ENCODE measurements around the gene WDR45. TPM values are rescaled to one million over a fixed set of nuclear protein-coding genes. Genes with fewer than 3 reads are reported as not detected.

WDR45 gene
- total RNA-seq, 1 experiment from 2014 or later = 31.5 TPM

- H2AK5ac ChIP-seq (ENCODE audit: insufficient read length, low read length) = no peak overlapping the region
- no peak overlapping the region for H3K23ac ChIP-seq (ENCODE audit: insufficient read length, low read depth, low read length)
- no peaks in the 10 kb centered on the region for H3K27me3 ChIP-seq (ENCODE audit: insufficient read depth, low read length)
- Mint-ChIP-seq H3K4me1 (peaks cover 5 to 12% of the 10 kb centered on the region in 2 experiments; a peak in 3 of 4 replicates), H3K36me3 (ENCODE audit: insufficient read depth in 1 of 3, low read depth in 3 of 3) (peaks cover 11 to 40% (median 24%) of the 10 kb centered on the region in 3 experiments), H3K27me3 (ENCODE audit: low read depth) (peaks cover 2% of the 10 kb centered on the region), H3K4me3 (peak overlapping the region; percentile 83 to 88), H3K9me3 (peaks cover 74 to 79% of the 10 kb centered on the region in 2 experiments), H3K27ac (no peak overlapping the region)
- no peak overlapping the region for H2BK5ac ChIP-seq (ENCODE audit: insufficient read length, low read length)
- no peak overlapping the region for H3K56ac ChIP-seq (ENCODE audit: insufficient read length, low read depth, low read length)
- H3K23me2 ChIP-seq (ENCODE audit: insufficient read length, low read depth, low read length, poor library complexity, severe bottlenecking) = peaks cover 6% of the 10 kb centered on the region
- H3K9me3 ChIP-seq (ENCODE audit: control insufficient read depth, low read depth, low read length) = no peaks in the 10 kb centered on the region
- no peak overlapping the region for H4K5ac ChIP-seq (ENCODE audit: insufficient read length, low read depth, low read length)
- H3K9ac ChIP-seq (ENCODE audit: extremely low read depth, insufficient read length, low read length) = no peak overlapping the region
- no peaks in the 10 kb centered on the region for H4K20me1 ChIP-seq (ENCODE audit: control insufficient read depth, insufficient read depth, insufficient read length)
- TF ChIP-seq, protein P1, sequence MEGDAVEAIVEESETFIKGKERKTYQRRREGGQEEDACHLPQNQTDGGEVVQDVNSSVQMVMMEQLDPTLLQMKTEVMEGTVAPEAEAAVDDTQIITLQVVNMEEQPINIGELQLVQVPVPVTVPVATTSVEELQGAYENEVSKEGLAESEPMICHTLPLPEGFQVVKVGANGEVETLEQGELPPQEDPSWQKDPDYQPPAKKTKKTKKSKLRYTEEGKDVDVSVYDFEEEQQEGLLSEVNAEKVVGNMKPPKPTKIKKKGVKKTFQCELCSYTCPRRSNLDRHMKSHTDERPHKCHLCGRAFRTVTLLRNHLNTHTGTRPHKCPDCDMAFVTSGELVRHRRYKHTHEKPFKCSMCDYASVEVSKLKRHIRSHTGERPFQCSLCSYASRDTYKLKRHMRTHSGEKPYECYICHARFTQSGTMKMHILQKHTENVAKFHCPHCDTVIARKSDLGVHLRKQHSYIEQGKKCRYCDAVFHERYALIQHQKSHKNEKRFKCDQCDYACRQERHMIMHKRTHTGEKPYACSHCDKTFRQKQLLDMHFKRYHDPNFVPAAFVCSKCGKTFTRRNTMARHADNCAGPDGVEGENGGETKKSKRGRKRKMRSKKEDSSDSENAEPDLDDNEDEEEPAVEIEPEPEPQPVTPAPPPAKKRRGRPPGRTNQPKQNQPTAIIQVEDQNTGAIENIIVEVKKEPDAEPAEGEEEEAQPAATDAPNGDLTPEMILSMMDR (conservative IDR thresholded peaks at IDR 0.05) = no peak
- no peak overlapping the region for H3K18ac ChIP-seq (ENCODE audit: insufficient read length, low read depth, low read length)
- no peak overlapping the region; the same call in 1 of the 2 replicates for H3K14ac ChIP-seq (ENCODE audit: insufficient read depth, low read length)
- no peak overlapping the region for H2BK120ac ChIP-seq (ENCODE audit: low read depth, low read length, poor library complexity, severe bottlenecking)
- no peak overlapping the region for H3T11ph ChIP-seq (ENCODE audit: low read length)
- H3K4ac ChIP-seq (ENCODE audit: low read depth, low read length) = no peak overlapping the region
- no peak for DNase-seq
- H2BK12ac ChIP-seq (ENCODE audit: insufficient read length, low read depth, low read length) = no peak overlapping the region
- no peak overlapping the region for H3K27ac ChIP-seq (ENCODE audit: insufficient read length, low read depth, low read length)
- H4K8ac ChIP-seq (replicated peaks; ENCODE audit: insufficient read length, low read depth, low read length) = no peak overlapping the region
- H4K91ac ChIP-seq (ENCODE audit: insufficient read length, low read depth, low read length) = no peak overlapping the region
- WGBS (ENCODE audit: extremely low coverage, insufficient read length, low lambda C conversion rate) = no CpG with 5 or more reads among the region's 10 CpGs
- no peak overlapping the region for H2BK15ac ChIP-seq (ENCODE audit: low read depth, low read length)
- no peaks in the 10 kb centered on the region for H3K4me1 ChIP-seq (ENCODE audit: insufficient read depth, low read length)
- H3K4me2 ChIP-seq (ENCODE audit: insufficient read depth, insufficient read length, low read length) = peak overlapping the region; percentile 70
- H3K79me2 ChIP-seq (ENCODE audit: insufficient read depth, low read length) = 0 out of 2 replicates have a peak, but pooled peaks cover 1% of the 10 kb centered on the region
- H2BK20ac ChIP-seq (ENCODE audit: low read depth, low read length, poor library complexity, severe bottlenecking) = no peak overlapping the region
- no peaks in the 10 kb centered on the region for H3K79me1 ChIP-seq (ENCODE audit: insufficient read depth, low read depth, low read length, poor library complexity, severe bottlenecking)
- H2AFZ ChIP-seq (ENCODE audit: low read length) = no peak overlapping the region
These were observed 7.0 kb downstream of the WDR45 start for GRCh38 chrX:49072712-49073095.

Measured in H9 (cell line).